OCI-LY3 (cell line): Measurements from ENCODE around the gene RPS6KA1.
A peak's percentile ranks its signal among the peaks of the same experiment; 100 is the strongest.
"Not testable (repeated sequence)": the region's sequence is repeated elsewhere in the genome, so short reads cannot be mapped to it uniquely, and the experiment has no call there.

Source experiments
- H2AFZ ChIP-seq: fragments of 200-600, 300-600 bp; shearing (Covaris generic); 2 replicates; pipeline ENCODE4 v1.6.0; 2014; ENCODE audit warnings: antibody characterized with exemption, low read depth, low read length
- H3K27ac ChIP-seq: fragments of 200-600, 300-600 bp; sonication (generic); 2 replicates; pipeline ENCODE4 v1.5.1; 2014; ENCODE audit warnings: mild to moderate bottlenecking, low read length, moderate library complexity, mixed read lengths
- H3K27me3 ChIP-seq: fragments of 200-600, 300-600 bp; sonication (generic); 2 replicates; pipeline ENCODE4 v1.6.1; 2014; ENCODE audit warnings: low read depth, low read length, mixed read lengths
- H3K36me3 ChIP-seq: fragments of 200-600, 300-600 bp; sonication (generic); replicated peaks from 2 replicates; pipeline ENCODE3; 2014; ENCODE audit warnings: low read depth, low read length, mixed read lengths
- H3K4me1 ChIP-seq: fragments of 300-600, 200-600 bp; sonication (generic); 2 replicates; pipeline ENCODE4 v1.6.1; 2014; ENCODE audit warnings: low read length, mixed read lengths
- H3K4me2 ChIP-seq: fragments of 200-600, 300-600 bp; sonication (generic); 2 replicates; pipeline ENCODE4 v1.6.1; 2014; ENCODE audit warnings: low read length, mixed read lengths
- H3K4me3 ChIP-seq: fragments of 300-600, 200-600 bp; sonication (generic); 2 replicates; pipeline ENCODE4 v1.5.1; 2014; ENCODE audit warnings: antibody characterized with exemption, mild to moderate bottlenecking, low read length, moderate library complexity
- H3K79me2 ChIP-seq: fragments of 300-600, 200-600 bp; shearing (Covaris generic); 2 replicates; pipeline ENCODE4 v1.6.1; 2014; ENCODE audit warnings: mild to moderate bottlenecking, low read length, mixed read lengths
- H3K9ac ChIP-seq: fragments of 300-600, 200-600 bp; shearing (Covaris generic); 2 replicates; pipeline ENCODE4 v1.6.0; 2014; ENCODE audit warnings: mild to moderate bottlenecking, low read length, moderate library complexity
- H3K9me3 ChIP-seq: fragments of 200-600, 300-600 bp; shearing (Covaris generic); 2 replicates; pipeline ENCODE4 v1.6.1; 2014; ENCODE audit warnings: low read length, mixed read lengths; ENCODE audit not compliant: insufficient read depth
- H4K20me1 ChIP-seq: fragments of 200-600, 300-600 bp; sonication (generic); 2 replicates; pipeline ENCODE4 v1.6.1; 2016; ENCODE audit warnings: low read length, mixed read lengths; ENCODE audit not compliant: insufficient read depth
- EZH2phosphoT487 ChIP-seq: fragments of 200-600 bp; shearing (Covaris generic); IDR thresholded peaks from 2 replicates; pipeline ENCODE4 v1.6.1; 2018; ENCODE audit warnings: antibody characterized with exemption, mixed run types, low read depth
- TF ChIP-seq, protein P1 (sequence below): fragments of 200-600, 300-600 bp; sonication (generic); IDR thresholded peaks from 2 replicates; pipeline ENCODE4 v1.5.1; 2014; ENCODE audit warnings: antibody characterized with exemption, low read length, low read depth

The RPS6KA1 gene

GRCh38 chr1:26583646-26584485 lies 54.3 kb downstream of the RPS6KA1 start:
- Histone ChIP-seq H2AFZ (no peak overlapping the region), H3K27ac (peak overlapping the region; percentile 80), H3K4me2 (peak overlapping the region; percentile 56; the same call in 1 of the 2 replicates)

GRCh38 chr1:26584588-26584987 lies 55.0 kb downstream of the RPS6KA1 start:
- H3K36me3 ChIP-seq, H3K27me3 ChIP-seq, H2AFZ ChIP-seq, H3K4me3 ChIP-seq, H3K79me2 ChIP-seq, H3K27ac ChIP-seq, H4K20me1 ChIP-seq, H3K4me2 ChIP-seq, H3K9me3 ChIP-seq, H3K9ac ChIP-seq: not testable (repeated sequence)
- peaks cover 42% of the 10 kb centered on the region for H3K4me1 ChIP-seq

More at GRCh38 chr1:26583646-26584485, 54.3 kb downstream of the RPS6KA1 start:
- Histone ChIP-seq H3K4me3 (no peak overlapping the region), H3K27me3 (no peaks in the 10 kb centered on the region), H3K9me3 (no peaks in the 10 kb centered on the region), H3K79me2 (no peaks in the 10 kb centered on the region), H3K36me3 (no peaks in the 10 kb centered on the region), H4K20me1 (no peaks in the 10 kb centered on the region), H3K9ac (peak overlapping the region; percentile 36; the same call in 1 of the 2 replicates), H3K4me1 (peaks cover 46% of the 10 kb centered on the region)
- TF ChIP-seq, protein P1, sequence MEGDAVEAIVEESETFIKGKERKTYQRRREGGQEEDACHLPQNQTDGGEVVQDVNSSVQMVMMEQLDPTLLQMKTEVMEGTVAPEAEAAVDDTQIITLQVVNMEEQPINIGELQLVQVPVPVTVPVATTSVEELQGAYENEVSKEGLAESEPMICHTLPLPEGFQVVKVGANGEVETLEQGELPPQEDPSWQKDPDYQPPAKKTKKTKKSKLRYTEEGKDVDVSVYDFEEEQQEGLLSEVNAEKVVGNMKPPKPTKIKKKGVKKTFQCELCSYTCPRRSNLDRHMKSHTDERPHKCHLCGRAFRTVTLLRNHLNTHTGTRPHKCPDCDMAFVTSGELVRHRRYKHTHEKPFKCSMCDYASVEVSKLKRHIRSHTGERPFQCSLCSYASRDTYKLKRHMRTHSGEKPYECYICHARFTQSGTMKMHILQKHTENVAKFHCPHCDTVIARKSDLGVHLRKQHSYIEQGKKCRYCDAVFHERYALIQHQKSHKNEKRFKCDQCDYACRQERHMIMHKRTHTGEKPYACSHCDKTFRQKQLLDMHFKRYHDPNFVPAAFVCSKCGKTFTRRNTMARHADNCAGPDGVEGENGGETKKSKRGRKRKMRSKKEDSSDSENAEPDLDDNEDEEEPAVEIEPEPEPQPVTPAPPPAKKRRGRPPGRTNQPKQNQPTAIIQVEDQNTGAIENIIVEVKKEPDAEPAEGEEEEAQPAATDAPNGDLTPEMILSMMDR, result peak; percentile 35
- TF ChIP-seq EZH2phosphoT487, result no peak

DNA sequence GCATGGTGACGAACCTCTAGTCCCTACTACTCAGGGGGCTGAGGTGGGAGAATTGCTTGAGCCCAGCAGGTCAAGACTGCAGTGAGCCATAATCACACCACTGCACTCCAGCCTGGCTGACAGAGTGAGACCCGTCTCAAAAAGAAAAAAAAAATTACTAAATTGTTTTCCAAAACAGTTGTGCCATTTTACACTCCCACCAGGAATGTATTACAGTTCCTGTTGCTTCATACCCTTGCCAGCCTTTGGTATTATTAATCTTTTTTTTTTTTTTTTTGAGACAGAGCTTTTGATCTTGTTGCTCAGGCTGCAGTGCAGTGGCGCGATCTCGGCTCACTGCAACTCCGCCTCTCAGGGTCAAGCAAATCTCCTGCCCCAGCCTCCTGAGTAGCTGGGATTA lies 55.9 kb downstream of the RPS6KA1 start:
- no peaks in the 10 kb centered on the region for H3K27me3 ChIP-seq
- H3K4me2 ChIP-seq, result no peak overlapping the region
- no peak overlapping the region for H3K9ac ChIP-seq
- H3K9me3 ChIP-seq, result no peaks in the 10 kb centered on the region
- TF ChIP-seq EZH2phosphoT487, result no peak
- TF ChIP-seq, protein P1, result no peak
- H3K27ac ChIP-seq, result no peak overlapping the region
- peaks cover 36% of the 10 kb centered on the region for H3K4me1 ChIP-seq
- no peak overlapping the region for H3K4me3 ChIP-seq
- H3K36me3 ChIP-seq, result no peaks in the 10 kb centered on the region
- no peaks in the 10 kb centered on the region for H3K79me2 ChIP-seq
- no peaks in the 10 kb centered on the region for H4K20me1 ChIP-seq
- no peak overlapping the region for H2AFZ ChIP-seq

- Histone ChIP-seq H4K20me1 (no peaks in the 10 kb centered on the region), H3K4me1 (peaks cover 11% of the 10 kb centered on the region), H3K27me3 (no peaks in the 10 kb centered on the region), H3K9me3 (no peaks in the 10 kb centered on the region), H3K9ac (no peak overlapping the region), H3K27ac (no peak overlapping the region), H3K4me2 (peak overlapping the region; percentile 45), H3K79me2 (no peaks in the 10 kb centered on the region), H3K4me3 (no peak overlapping the region), H3K36me3 (no peaks in the 10 kb centered on the region), H2AFZ (no peak overlapping the region)
- TF ChIP-seq EZH2phosphoT487, result no peak
- TF ChIP-seq, protein P1, result no peak
Observed at GRCh38 chr1:26593385-26593784, 63.8 kb downstream of the RPS6KA1 start.

GRCh38 chr1:26594593-26594992 lies 65.0 kb downstream of the RPS6KA1 start:
- H3K4me1 ChIP-seq, result peaks cover 15% of the 10 kb centered on the region
- H3K9ac ChIP-seq, H2AFZ ChIP-seq, H3K79me2 ChIP-seq, H3K27ac ChIP-seq, H3K9me3 ChIP-seq, H3K36me3 ChIP-seq, H3K4me2 ChIP-seq, H3K27me3 ChIP-seq, H4K20me1 ChIP-seq, H3K4me3 ChIP-seq: not testable (repeated sequence)
